ENCODE measurements around the gene ARHGAP29. TPM values are rescaled to one million over a fixed set of nuclear protein-coding genes. Genes with fewer than 3 reads are reported as not detected.

ARHGAP29 gene
- total RNA-seq, 2 experiments from 2014 or later, result not detected

GRCh38 chr1:94273111-94273510 lies 35.7 kb upstream of the ARHGAP29 start:
- DNase-seq (no peak), ATAC-seq (ENCODE audit: low read depth) (no peak)
- POLR2A ChIA-PET, result no interaction called here
- Mint-ChIP-seq H3K36me3 (no peaks in the 10 kb centered on the region), H3K4me1 (no peaks in the 10 kb centered on the region), H3K27me3 (peaks cover 21% of the 10 kb centered on the region), H3K27ac (no peak overlapping the region), H3K4me3 (no peak overlapping the region), H3K9me3 (no peaks in the 10 kb centered on the region)

DNA sequence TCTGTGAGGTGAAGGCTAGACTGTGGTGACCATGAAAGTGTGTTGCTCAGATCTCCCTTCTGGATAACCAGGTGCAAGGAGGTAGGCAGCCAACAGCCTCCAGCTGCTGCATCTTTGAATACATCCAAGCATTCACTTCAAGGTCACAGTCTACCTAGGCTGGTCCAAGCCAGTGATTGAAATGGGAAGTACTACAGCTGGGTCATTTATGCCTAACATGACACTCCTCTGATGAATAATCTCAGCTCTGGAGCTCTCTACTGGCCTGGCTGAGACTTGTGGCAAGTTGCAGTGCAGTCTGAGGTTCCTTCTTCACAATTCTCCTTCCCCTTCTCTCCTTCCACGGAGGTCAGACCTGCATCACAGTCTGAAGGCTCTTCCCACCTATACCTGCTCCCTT lies 35.0 kb upstream of the ARHGAP29 start:
- POLR2A ChIA-PET, result no interaction called here
- ATAC-seq (ENCODE audit: low read depth) (no peak), DNase-seq (no peak)
- peaks cover 22% of the 10 kb centered on the region for H3K27me3 Mint-ChIP-seq
- H3K27ac Mint-ChIP-seq, result no peak overlapping the region
- no peaks in the 10 kb centered on the region for H3K4me1 Mint-ChIP-seq
- no peaks in the 10 kb centered on the region for H3K36me3 Mint-ChIP-seq
- H3K4me3 Mint-ChIP-seq, result no peak overlapping the region
- no peaks in the 10 kb centered on the region for H3K9me3 Mint-ChIP-seq

GRCh38 chr1:94271373-94271772 lies 34.0 kb upstream of the ARHGAP29 start:
- ATAC-seq (ENCODE audit: low read depth) (no peak), DNase-seq (no peak)
- H3K4me1 Mint-ChIP-seq, result no peaks in the 10 kb centered on the region
- no peak overlapping the region for H3K27ac Mint-ChIP-seq
- peaks cover 26% of the 10 kb centered on the region for H3K27me3 Mint-ChIP-seq
- no peaks in the 10 kb centered on the region for H3K9me3 Mint-ChIP-seq
- H3K4me3 Mint-ChIP-seq, result no peak overlapping the region
- H3K36me3 Mint-ChIP-seq, result no peaks in the 10 kb centered on the region
- POLR2A ChIA-PET, result no interaction called here

- no peak overlapping the region for H3K27ac Mint-ChIP-seq
- no peaks in the 10 kb centered on the region for H3K9me3 Mint-ChIP-seq
- H3K27me3 Mint-ChIP-seq, result peaks cover 25% of the 10 kb centered on the region
- H3K4me3 Mint-ChIP-seq, result no peak overlapping the region
- DNase-seq (no peak), ATAC-seq (ENCODE audit: low read depth) (no peak)
- POLR2A ChIA-PET, result no interaction called here
- H3K36me3 Mint-ChIP-seq, result no peaks in the 10 kb centered on the region
- no peaks in the 10 kb centered on the region for H3K4me1 Mint-ChIP-seq
Observed at GRCh38 chr1:94270801-94271203, 33.4 kb upstream of the ARHGAP29 start.

GRCh38 chr1:94269921-94270320 lies 32.5 kb upstream of the ARHGAP29 start:
- POLR2A ChIA-PET, result no interaction called here
- ATAC-seq (ENCODE audit: low read depth), result no peak
- no peak overlapping the region for H3K4me3 Mint-ChIP-seq

GRCh38 chr1:94265906-94266305 lies 28.5 kb upstream of the ARHGAP29 start:
- POLR2A ChIA-PET, result no interaction called here
- no peaks in the 10 kb centered on the region for H3K9me3 Mint-ChIP-seq
- H3K36me3 Mint-ChIP-seq, result no peaks in the 10 kb centered on the region
- no peaks in the 10 kb centered on the region for H3K4me1 Mint-ChIP-seq
- H3K27ac Mint-ChIP-seq, result no peak overlapping the region
- ATAC-seq (ENCODE audit: low read depth) (no peak), DNase-seq (no peak)
- H3K27me3 Mint-ChIP-seq, result peaks cover 24% of the 10 kb centered on the region
- no peak overlapping the region for H3K4me3 Mint-ChIP-seq

More at GRCh38 chr1:94269921-94270320, 32.5 kb upstream of the ARHGAP29 start:
- DNase-seq, result no peak
- Mint-ChIP-seq H3K27ac (no peak overlapping the region), H3K27me3 (peaks cover 21% of the 10 kb centered on the region), H3K36me3 (no peaks in the 10 kb centered on the region), H3K4me1 (no peaks in the 10 kb centered on the region), H3K9me3 (no peaks in the 10 kb centered on the region)

DNA sequence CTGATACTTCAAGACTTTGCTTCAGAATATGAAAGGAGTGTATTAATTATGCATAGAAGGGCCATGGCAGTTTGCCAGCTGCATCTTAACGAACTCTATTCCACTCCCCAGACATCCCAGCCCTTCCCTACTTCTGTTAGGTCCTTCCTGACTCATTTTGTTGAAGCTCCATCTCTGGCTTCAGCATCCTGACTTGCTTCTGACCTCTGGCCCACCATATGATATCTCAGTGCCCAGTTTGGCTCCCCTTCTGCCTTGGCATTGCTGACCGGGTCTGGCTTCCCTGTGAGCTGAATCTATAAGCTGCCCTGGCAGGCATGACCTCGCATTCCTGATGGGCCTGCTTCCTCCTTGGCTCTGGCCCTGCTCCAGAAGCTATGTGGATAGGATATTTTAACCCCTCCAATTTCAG lies 27.6 kb upstream of the ARHGAP29 start:
- Mint-ChIP-seq H3K4me3 (no peak overlapping the region), H3K36me3 (no peaks in the 10 kb centered on the region), H3K27me3 (peaks cover 26% of the 10 kb centered on the region), H3K9me3 (no peaks in the 10 kb centered on the region), H3K4me1 (no peaks in the 10 kb centered on the region), H3K27ac (no peak overlapping the region)
- DNase-seq (no peak), ATAC-seq (ENCODE audit: low read depth) (no peak)
- POLR2A ChIA-PET, result no interaction called here

DNA sequence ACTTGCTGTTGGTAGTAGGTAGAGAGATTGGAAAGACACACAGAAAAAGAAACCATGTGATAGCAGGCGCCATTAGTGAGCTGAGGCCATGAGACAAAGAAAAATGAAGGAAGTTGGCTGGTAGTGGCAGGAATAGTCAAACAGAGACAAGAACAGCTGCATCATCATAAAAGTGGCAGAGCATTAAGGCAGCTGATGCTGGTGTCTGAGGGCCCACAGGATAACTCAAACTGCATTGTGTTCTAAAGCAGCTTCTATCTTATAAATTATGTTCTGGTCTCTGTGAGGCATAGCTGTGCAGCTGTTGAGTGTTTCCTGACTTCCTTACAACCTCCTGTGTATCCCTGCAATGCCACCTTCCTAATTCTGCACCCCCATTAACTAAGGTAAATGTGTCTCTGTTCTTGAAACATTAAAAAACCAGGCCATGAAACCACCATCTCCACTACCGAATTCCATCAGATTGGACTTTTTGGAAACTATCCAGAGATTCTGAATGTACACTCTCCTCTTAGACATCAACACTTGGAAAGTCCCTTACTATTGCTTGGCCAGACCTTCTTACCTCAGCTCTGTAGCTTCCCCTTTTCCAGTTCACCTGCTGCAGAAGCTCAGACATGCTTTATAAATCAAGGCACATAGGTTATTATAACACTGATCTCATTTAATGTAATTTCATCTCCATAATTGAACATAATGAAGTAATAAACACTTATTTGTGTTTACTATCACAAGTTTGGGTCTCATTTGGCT lies 23.4 kb upstream of the ARHGAP29 start:
- no peak for ATAC-seq (ENCODE audit: low read depth)
- POLR2A ChIA-PET, result no interaction called here
- no peak overlapping the region for H3K27ac Mint-ChIP-seq
- H3K27me3 Mint-ChIP-seq, result peaks cover 19% of the 10 kb centered on the region
- H3K4me1 Mint-ChIP-seq, result no peaks in the 10 kb centered on the region
- H3K9me3 Mint-ChIP-seq, result no peaks in the 10 kb centered on the region
- no peaks in the 10 kb centered on the region for H3K36me3 Mint-ChIP-seq
- no peak for DNase-seq
- no peak overlapping the region for H3K4me3 Mint-ChIP-seq

DNA sequence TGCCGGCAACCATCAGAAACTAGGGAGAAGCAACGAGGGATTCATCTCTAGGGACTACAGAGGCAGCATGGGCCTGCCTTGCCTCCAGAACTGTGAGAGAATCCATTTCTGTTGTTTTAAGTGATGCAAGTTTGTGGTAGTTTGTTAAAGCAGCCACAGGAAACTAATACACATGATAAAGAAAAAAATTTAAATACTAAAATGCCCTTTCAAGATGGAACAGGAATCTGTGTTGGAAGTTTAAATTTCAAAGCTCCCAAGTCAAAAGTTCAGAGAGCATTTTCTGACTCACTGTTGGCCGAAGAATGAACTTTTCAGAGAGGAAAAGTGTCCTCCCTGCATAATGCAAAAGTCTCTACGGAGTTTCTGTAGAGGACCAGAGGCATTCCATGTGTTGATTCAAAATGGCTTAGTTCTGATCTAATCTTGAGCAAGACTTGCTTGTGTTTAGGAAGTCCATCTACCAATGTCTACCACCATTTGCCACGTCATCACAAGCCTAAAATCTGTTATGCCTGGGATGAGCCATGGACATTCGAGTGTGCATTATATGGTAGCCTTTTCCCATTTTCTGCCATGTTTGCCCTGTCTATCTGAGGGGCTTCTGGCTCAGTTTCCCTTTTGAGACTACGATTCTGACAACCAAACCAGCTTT lies 22.4 kb upstream of the ARHGAP29 start:
- H3K9me3 Mint-ChIP-seq, result no peaks in the 10 kb centered on the region
- POLR2A ChIA-PET, result no interaction called here
- peaks cover 17% of the 10 kb centered on the region for H3K27me3 Mint-ChIP-seq
- H3K27ac Mint-ChIP-seq, result no peak overlapping the region
- no peaks in the 10 kb centered on the region for H3K4me1 Mint-ChIP-seq
- ATAC-seq (ENCODE audit: low read depth) (no peak), DNase-seq (no peak)
- no peak overlapping the region for H3K4me3 Mint-ChIP-seq
- no peaks in the 10 kb centered on the region for H3K36me3 Mint-ChIP-seq

- no peak overlapping the region for H3K27ac Mint-ChIP-seq
Observed at GRCh38 chr1:94258873-94259331, 21.5 kb upstream of the ARHGAP29 start.

DNA sequence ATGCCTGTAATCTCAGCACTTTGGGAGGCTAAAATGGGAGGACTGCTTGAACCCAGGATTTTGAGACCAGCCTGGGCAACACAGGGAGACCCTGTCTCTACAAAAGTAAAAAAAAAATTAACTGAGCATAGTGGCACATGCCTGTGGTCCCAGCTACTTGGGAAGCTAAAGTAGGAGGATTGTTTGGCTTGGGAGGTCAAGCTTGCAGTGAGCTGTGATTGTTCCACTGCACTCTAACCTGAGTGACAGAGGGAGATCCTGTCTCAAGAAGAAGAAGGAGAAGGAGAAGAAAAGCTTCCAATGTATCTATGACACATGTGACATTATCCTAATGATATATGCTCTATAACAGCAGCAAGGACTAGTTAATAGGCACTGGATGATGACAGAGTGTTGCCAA lies 20.1 kb upstream of the ARHGAP29 start:
- DNase-seq (no peak), ATAC-seq (ENCODE audit: low read depth) (no peak)
- no peaks in the 10 kb centered on the region for H3K4me1 Mint-ChIP-seq
- POLR2A ChIA-PET, result no interaction called here
- H3K9me3 Mint-ChIP-seq, result no peaks in the 10 kb centered on the region
- H3K4me3 Mint-ChIP-seq, result no peak overlapping the region
- peaks cover 31% of the 10 kb centered on the region for H3K27me3 Mint-ChIP-seq
- H3K36me3 Mint-ChIP-seq, result no peaks in the 10 kb centered on the region
- H3K27ac Mint-ChIP-seq, result no peak overlapping the region

More at GRCh38 chr1:94258873-94259331, 21.5 kb upstream of the ARHGAP29 start:
- DNase-seq (no peak), ATAC-seq (ENCODE audit: low read depth) (no peak)
- Mint-ChIP-seq H3K9me3 (no peaks in the 10 kb centered on the region), H3K4me1 (no peaks in the 10 kb centered on the region), H3K36me3 (no peaks in the 10 kb centered on the region), H3K27me3 (peaks cover 19% of the 10 kb centered on the region), H3K4me3 (no peak overlapping the region)
- POLR2A ChIA-PET, result no interaction called here

- H3K4me1 Mint-ChIP-seq, result no peaks in the 10 kb centered on the region
- H3K9me3 Mint-ChIP-seq, result no peaks in the 10 kb centered on the region
- H3K36me3 Mint-ChIP-seq, result no peaks in the 10 kb centered on the region
- H3K27me3 Mint-ChIP-seq, result peaks cover 31% of the 10 kb centered on the region
- no peak overlapping the region for H3K27ac Mint-ChIP-seq
- ATAC-seq (ENCODE audit: low read depth), result no peak
- POLR2A ChIA-PET, result no interaction called here
- DNase-seq, result no peak
- H3K4me3 Mint-ChIP-seq, result no peak overlapping the region
Observed at GRCh38 chr1:94255476-94255875, 18.1 kb upstream of the ARHGAP29 start.

GRCh38 chr1:94254073-94254810 lies 16.9 kb upstream of the ARHGAP29 start:
- no peaks in the 10 kb centered on the region for H3K36me3 Mint-ChIP-seq
- no peak for ATAC-seq (ENCODE audit: low read depth)
- H3K27me3 Mint-ChIP-seq, result peaks cover 40% of the 10 kb centered on the region
- no peak overlapping the region for H3K4me3 Mint-ChIP-seq
- POLR2A ChIA-PET, result no interaction called here
- H3K9me3 Mint-ChIP-seq, result no peaks in the 10 kb centered on the region
- H3K27ac Mint-ChIP-seq, result no peak overlapping the region
- no peak for DNase-seq
- H3K4me1 Mint-ChIP-seq, result no peaks in the 10 kb centered on the region

All from activated naive CD8-positive, alpha-beta T cell treated with anti-CD3 and anti-CD28 coated beads, Interleukin-2, amount 10 ng/mL, durations not matched to agents 7 days and 5 days (primary cell).